GM19328 (cell line): ENCODE measurements around the gene BAIAP2L2.
"Not testable (repeated sequence)": the region's sequence is repeated elsewhere in the genome, so short reads cannot be mapped to it uniquely, and the experiment has no call there.

Source experiments
- ATAC-seq: cut with Tn5 transposase; IDR thresholded peaks from one replicate; pipeline ENCODE4 v1.9.1; 2021; ENCODE audit warnings: mild to moderate bottlenecking, moderate library complexity; ENCODE audit not compliant: unreplicated experiment

The BAIAP2L2 gene

GRCh38 chr22:38081941-38082828, 28.3 kb downstream of the BAIAP2L2 start:
- no peak for ATAC-seq

GRCh38 chr22:38081636-38081940, 28.9 kb downstream of the BAIAP2L2 start:
- ATAC-seq: no peak

- no peak for ATAC-seq
Measured at GRCh38 chr22:38080850-38081635, 29.4 kb downstream of the BAIAP2L2 start.

- ATAC-seq: no peak
Measured at GRCh38 chr22:38080474-38080849, 30.0 kb downstream of the BAIAP2L2 start.

- no peak for ATAC-seq
Measured at GRCh38 chr22:38079804-38080203, 30.7 kb downstream of the BAIAP2L2 start.

GRCh38 chr22:38079208-38079607, 31.3 kb downstream of the BAIAP2L2 start:
- ATAC-seq: not testable (repeated sequence)

- ATAC-seq: no peak
Measured at GRCh38 chr22:38078046-38078840, 32.2 kb downstream of the BAIAP2L2 start.

- no peak for ATAC-seq
Measured at GRCh38 chr22:38077595-38077994, 32.9 kb downstream of the BAIAP2L2 start.

- ATAC-seq: no peak
Measured at GRCh38 chr22:38077096-38077495, 33.4 kb downstream of the BAIAP2L2 start.

- ATAC-seq: no peak
Measured at GRCh38 chr22:38075961-38076360, 34.5 kb downstream of the BAIAP2L2 start.

- ATAC-seq: no peak
Measured at GRCh38 chr22:38075105-38075825, 35.2 kb downstream of the BAIAP2L2 start.

- ATAC-seq: no peak
Measured at GRCh38 chr22:38074181-38075104, 36.0 kb downstream of the BAIAP2L2 start.

GRCh38 chr22:38073150-38074130, 37.0 kb downstream of the BAIAP2L2 start:
- ATAC-seq: no peak

GRCh38 chr22:38072322-38073149, 37.9 kb downstream of the BAIAP2L2 start:
- no peak for ATAC-seq

- ATAC-seq: no peak
Measured at GRCh38 chr22:38071421-38072321, 38.8 kb downstream of the BAIAP2L2 start.

- ATAC-seq: no peak
Measured at GRCh38 chr22:38070250-38070921, 40.1 kb downstream of the BAIAP2L2 start.
